HepG2 (cell line): ENCODE data around the gene SCYGR5.

ENCODE experiments used
- CCAR2 ChIP-seq: fragments of 200-400 bp; formaldehyde crosslinking; optimal IDR thresholded peaks from 2 replicates; pipeline ENCODE3; 2018; ENCODE audit warnings: low read depth, mild to moderate bottlenecking, low read length, moderate library complexity
- CTCF ChIP-seq: sonication (generic); formaldehyde crosslinking; IDR thresholded peaks from 2 replicates; pipeline ENCODE4 v1.5.0; 2020; ENCODE audit warnings: mild to moderate bottlenecking, missing genetic modification reagents, moderate library complexity
- HMGXB4 ChIP-seq, 2 experiments: sonication (generic) in 1 of 2; formaldehyde crosslinking in 1 of 2; IDR thresholded peaks; 2 replicates each; pipeline versions ENCODE4 v1.4.0 to v1.6.1; 2018 to 2020; ENCODE audit warnings: missing genetic modification reagents in 2 of 2, borderline replicate concordance in 1 of 2, low read depth in 1 of 2, mild to moderate bottlenecking in 1 of 2, missing biosample characterization in 1 of 2
- HNRNPLL ChIP-seq: fragments of 200-400 bp; formaldehyde crosslinking; IDR thresholded peaks from 2 replicates; pipeline ENCODE4 v1.6.1; 2017; ENCODE audit warnings: mild to moderate bottlenecking, low read depth, low read length; ENCODE audit not compliant: poor library complexity, severe bottlenecking
- PCBP2 ChIP-seq: fragments of 200-400 bp; formaldehyde crosslinking; optimal IDR thresholded peaks from 2 replicates; pipeline ENCODE3; 2018; ENCODE audit warnings: low read length, low read depth; ENCODE audit not compliant: poor library complexity, severe bottlenecking
- PHF5A ChIP-seq: IDR thresholded peaks from one replicate; pipeline ENCODE4 v1.6.1; 2018; ENCODE audit warnings: low read depth, missing genetic modification reagents; ENCODE audit not compliant: unreplicated experiment
- TAF1 ChIP-seq: sonication (generic); formaldehyde crosslinking; IDR thresholded peaks from 2 replicates; pipeline ENCODE4 v1.4.0; 2020; ENCODE audit warnings: missing genetic modification reagents
- TBP ChIP-seq: sonication (generic); formaldehyde crosslinking; IDR thresholded peaks from 2 replicates; pipeline ENCODE4 v1.5.0; 2020; ENCODE audit warnings: missing genetic modification reagents
- USF2 ChIP-seq, 2 experiments: sonication (generic) in 1 of 2; formaldehyde crosslinking in 1 of 2; IDR thresholded peaks; 2 replicates each; pipeline versions ENCODE4 v1.5.1 to v1.6.1; 2011 to 2020; ENCODE audit warnings: borderline replicate concordance in 1 of 2, low read depth in 1 of 2, low read length in 1 of 2, mild to moderate bottlenecking in 1 of 2, missing genetic modification reagents in 1 of 2, moderate library complexity in 1 of 2
- ZBTB43 ChIP-seq: sonication (generic); formaldehyde crosslinking; conservative IDR thresholded peaks from 2 replicates; pipeline ENCODE4 v1.4.0; 2020; ENCODE audit warnings: missing genetic modification reagents
- TF ChIP-seq, protein P1 (sequence below): sonication (generic); formaldehyde crosslinking; IDR thresholded peaks from 2 replicates; pipeline ENCODE4 v1.4.0; 2020; ENCODE audit warnings: missing genetic modification reagents, borderline replicate concordance

- no peak for TF ChIP-seq TBP
- TF ChIP-seq, protein P1, sequence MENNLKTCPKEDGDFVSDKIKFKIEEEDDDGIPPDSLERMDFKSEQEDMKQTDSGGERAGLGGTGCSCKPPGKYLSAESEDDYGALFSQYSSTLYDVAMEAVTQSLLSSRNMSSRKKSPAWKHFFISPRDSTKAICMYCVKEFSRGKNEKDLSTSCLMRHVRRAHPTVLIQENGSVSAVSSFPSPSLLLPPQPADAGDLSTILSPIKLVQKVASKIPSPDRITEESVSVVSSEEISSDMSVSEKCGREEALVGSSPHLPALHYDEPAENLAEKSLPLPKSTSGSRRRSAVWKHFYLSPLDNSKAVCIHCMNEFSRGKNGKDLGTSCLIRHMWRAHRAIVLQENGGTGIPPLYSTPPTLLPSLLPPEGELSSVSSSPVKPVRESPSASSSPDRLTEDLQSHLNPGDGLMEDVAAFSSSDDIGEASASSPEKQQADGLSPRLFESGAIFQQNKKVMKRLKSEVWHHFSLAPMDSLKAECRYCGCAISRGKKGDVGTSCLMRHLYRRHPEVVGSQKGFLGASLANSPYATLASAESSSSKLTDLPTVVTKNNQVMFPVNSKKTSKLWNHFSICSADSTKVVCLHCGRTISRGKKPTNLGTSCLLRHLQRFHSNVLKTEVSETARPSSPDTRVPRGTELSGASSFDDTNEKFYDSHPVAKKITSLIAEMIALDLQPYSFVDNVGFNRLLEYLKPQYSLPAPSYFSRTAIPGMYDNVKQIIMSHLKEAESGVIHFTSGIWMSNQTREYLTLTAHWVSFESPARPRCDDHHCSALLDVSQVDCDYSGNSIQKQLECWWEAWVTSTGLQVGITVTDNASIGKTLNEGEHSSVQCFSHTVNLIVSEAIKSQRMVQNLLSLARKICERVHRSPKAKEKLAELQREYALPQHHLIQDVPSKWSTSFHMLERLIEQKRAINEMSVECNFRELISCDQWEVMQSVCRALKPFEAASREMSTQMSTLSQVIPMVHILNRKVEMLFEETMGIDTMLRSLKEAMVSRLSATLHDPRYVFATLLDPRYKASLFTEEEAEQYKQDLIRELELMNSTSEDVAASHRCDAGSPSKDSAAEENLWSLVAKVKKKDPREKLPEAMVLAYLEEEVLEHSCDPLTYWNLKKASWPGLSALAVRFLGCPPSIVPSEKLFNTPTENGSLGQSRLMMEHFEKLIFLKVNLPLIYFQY (CRISPR knock-in tag), result no peak
- TF ChIP-seq CTCF (CRISPR knock-in tag), result no peak
- no peak for TF ChIP-seq PHF5A
- no peak for TF ChIP-seq TAF1 (CRISPR knock-in tag)
- TF ChIP-seq HNRNPLL, result no peak
- no peak for TF ChIP-seq ZBTB43 (CRISPR knock-in tag)
- TF ChIP-seq USF2 (IDR thresholded peaks at IDR 0.05; ENCODE audit: low read depth, low read length), result no peak
- no peak for TF ChIP-seq USF2 (CRISPR knock-in tag; IDR thresholded peaks at IDR 0.05; ENCODE audit: borderline replicate concordance)
- TF ChIP-seq PCBP2, result no peak
- TF ChIP-seq HMGXB4 (CRISPR knock-in tag; IDR thresholded peaks at IDR 0.05; ENCODE audit: borderline replicate concordance in 1 of 2, low read depth in 1 of 2), result no peak
- TF ChIP-seq CCAR2, result no peak
Measured at GRCh38 chr2:227703961-227704360, 37.4 kb downstream of the SCYGR5 start.
